IMR-90 (cell line): ENCODE measurements around the gene SLC25A11. TPM values are rescaled to one million over a fixed set of nuclear protein-coding genes. Genes with fewer than 3 reads are reported as not detected.

ENCODE experiments used
- ATAC-seq: fragments of 200-7000 bp; cut with Tn5 transposase; 2 replicates; pipeline ENCODE4 v1.9.1; 2020; ENCODE audit warnings: low read depth, mild to moderate bottlenecking, moderate library complexity
- BruUV-seq: library from RNA; stranded (reverse); fragments of 400-500 nt; replicated peaks from 2 replicates; lab custom pipeline; 2021; lab: Mats Ljungman, UMichigan
- CTCF ChIA-PET: fragments of 300-600 bp; formaldehyde crosslinking; extraction: SDS; loops from one replicate; lab custom pipeline; 2021; ENCODE audit warnings: antibody characterized with exemption; lab: Yijun Ruan, JAX
- POLR2A ChIA-PET: fragments of 300-600 bp; sonication (Branson Sonifier 250); formaldehyde crosslinking; loops from one replicate; lab custom pipeline; 2022; ENCODE audit warnings: antibody characterized with exemption; ENCODE audit not compliant: unreplicated experiment; lab: Charles Lee
- DNase-seq: peaks from one replicate; pipeline ENCODE4 v3.0.0; 2013
- H2AFZ ChIP-seq: replicated peaks from 2 replicates; pipeline ENCODE3; 2013; ENCODE audit warnings: low read length, mild to moderate bottlenecking; ENCODE audit not compliant: poor library complexity
- H2AK5ac ChIP-seq: 2 replicates; pipeline ENCODE4 v1.6.1; 2013; ENCODE audit warnings: low read depth, low read length, inconsistent platforms
- H2AK9ac ChIP-seq: replicated peaks from 2 replicates; pipeline ENCODE3; 2013; ENCODE audit warnings: mild to moderate bottlenecking, low read depth, low read length, moderate library complexity; ENCODE audit not compliant: poor library complexity
- H2BK120ac ChIP-seq: 2 replicates; pipeline ENCODE4 v1.6.1; 2013; ENCODE audit warnings: low read depth, low read length, inconsistent platforms
- H2BK15ac ChIP-seq: 3 replicates; pipeline ENCODE4 v1.6.1; 2013; ENCODE audit warnings: low read depth, low read length, inconsistent platforms
- H2BK20ac ChIP-seq: 2 replicates; pipeline ENCODE4 v1.6.1; 2013; ENCODE audit warnings: low read depth, mild to moderate bottlenecking, inconsistent platforms, low read length, moderate library complexity
- H2BK5ac ChIP-seq: 2 replicates; pipeline ENCODE4 v1.6.1; 2013; ENCODE audit warnings: mild to moderate bottlenecking, low read depth, low read length, inconsistent platforms; ENCODE audit not compliant: poor library complexity, severe bottlenecking
- H3K14ac ChIP-seq: replicated peaks from 2 replicates; pipeline ENCODE4 v1.6.1; 2013; ENCODE audit warnings: low read depth, low read length, inconsistent platforms
- H3K18ac ChIP-seq: 2 replicates; pipeline ENCODE4 v1.6.1; 2013; ENCODE audit warnings: low read depth, low read length, control low read depth
- H3K23ac ChIP-seq: 2 replicates; pipeline ENCODE4 v1.6.1; 2013; ENCODE audit warnings: low read depth, low read length, inconsistent platforms
- H3K27ac ChIP-seq: 2 replicates; pipeline ENCODE4 v1.5.1; 2013; ENCODE audit warnings: mild to moderate bottlenecking, control low read depth, low read length; ENCODE audit not compliant: insufficient read depth
- H3K27me3 ChIP-seq: 2 replicates; pipeline ENCODE4 v1.6.1; 2013; ENCODE audit warnings: low read length; ENCODE audit not compliant: control insufficient read depth, insufficient read depth
- H3K36me3 ChIP-seq: 2 replicates; pipeline ENCODE4 v1.6.1; 2013; ENCODE audit warnings: low read length, mixed read lengths; ENCODE audit not compliant: control insufficient read depth, insufficient read depth
- H3K4ac ChIP-seq: 2 replicates; pipeline ENCODE4 v1.6.1; 2013; ENCODE audit warnings: low read depth, low read length, inconsistent platforms
- H3K4me1 ChIP-seq: 2 replicates; pipeline ENCODE4 v1.6.1; 2013; ENCODE audit warnings: low read length, mixed read lengths; ENCODE audit not compliant: control insufficient read depth, insufficient read depth
- H3K4me2 ChIP-seq: 2 replicates; pipeline ENCODE4 v1.6.1; 2013; ENCODE audit warnings: low read depth, mild to moderate bottlenecking, control low read depth, low read length, moderate library complexity
- H3K4me3 ChIP-seq: 2 replicates; pipeline ENCODE4 v1.5.1; 2013; ENCODE audit warnings: low read depth, mild to moderate bottlenecking, control low read depth, low read length, moderate library complexity; ENCODE audit not compliant: insufficient read depth
- H3K56ac ChIP-seq: 2 replicates; pipeline ENCODE4 v1.6.1; 2013; ENCODE audit warnings: low read length, inconsistent platforms; ENCODE audit not compliant: insufficient read depth; ENCODE audit errors: extremely low read depth
- H3K79me1 ChIP-seq, 2 experiments: 2 replicates each; pipeline ENCODE4 v1.6.1; 2013; ENCODE audit warnings: low read length in 2 of 2, inconsistent platforms in 1 of 2, low read depth in 1 of 2
- H3K9ac ChIP-seq: 2 replicates; pipeline ENCODE4 v1.6.1; 2013; ENCODE audit warnings: low read depth, low read length, control low read depth
- H3K9me1 ChIP-seq: 2 replicates; pipeline ENCODE4 v1.6.1; 2013; ENCODE audit warnings: low read length, inconsistent platforms; ENCODE audit not compliant: insufficient read depth
- H3K9me3 ChIP-seq: 2 replicates; pipeline ENCODE4 v1.6.1; 2013; ENCODE audit warnings: low read length; ENCODE audit not compliant: control insufficient read depth, insufficient read depth
- H4K20me1 ChIP-seq: 2 replicates; pipeline ENCODE4 v1.6.1; 2013; ENCODE audit warnings: low read length, inconsistent platforms; ENCODE audit not compliant: insufficient read depth
- H4K5ac ChIP-seq: 2 replicates; pipeline ENCODE4 v1.6.1; 2013; ENCODE audit warnings: mild to moderate bottlenecking, low read depth, low read length, control low read depth
- H4K8ac ChIP-seq, 2 experiments: 2 replicates each; pipeline ENCODE4 v1.6.1; 2013; ENCODE audit warnings: low read depth in 2 of 2, low read length in 2 of 2, control low read depth in 1 of 2, inconsistent platforms in 1 of 2
- H4K91ac ChIP-seq: 2 replicates; pipeline ENCODE4 v1.6.1; 2013; ENCODE audit warnings: low read depth, low read length, inconsistent platforms; ENCODE audit not compliant: insufficient read depth
- CEBPB ChIP-seq: IDR thresholded peaks from 2 replicates; pipeline ENCODE4 v1.6.1; 2012; ENCODE audit warnings: low read depth, low read length, improper control_type of control experiment
- MAZ ChIP-seq: IDR thresholded peaks from 2 replicates; pipeline ENCODE4 v1.6.1; 2012; ENCODE audit warnings: low read depth, mild to moderate bottlenecking, low read length, improper control_type of control experiment, moderate library complexity, borderline replicate concordance
- RFX5 ChIP-seq: IDR thresholded peaks from 2 replicates; pipeline ENCODE4 v1.8.0; 2012; ENCODE audit warnings: low read depth, mild to moderate bottlenecking, low read length, moderate library complexity
- WGBS, 2 experiments: methylation state at CpG; one replicate each; pipeline versions ENCODE4 v1.1.5 to v1.1.7; 2013; ENCODE audit warnings: missing lambda C conversion rate in 2 of 2; ENCODE audit not compliant: insufficient read length in 1 of 2; ENCODE audit errors: extremely low coverage in 2 of 2; 5-methylcytosine and 5-hydroxymethylcytosine counted together
- dilution Hi-C: fragments of 300-500 bp; cut with HindIII; formaldehyde crosslinking; loops from one replicate; pipeline ENCODE4 v1.14.3; 2018; ENCODE audit warnings: low sequenced_read_pairs; ENCODE audit not compliant: unreplicated experiment
- in situ Hi-C: fragments of 300-500 bp; cut with MboI; formaldehyde crosslinking; loops from 3 replicates; pipeline ENCODE4 v1.14.3; 2019; ENCODE audit warnings: low sequenced_read_pairs, inconsistent platforms, mixed read lengths
- intact Hi-C: fragments of 100-400 bp; cut with micrococcal nuclease; formaldehyde crosslinking; loops from 2 replicates; pipeline ENCODE4 v1.10.0; 2022
- polyA plus RNA-seq, 3 experiments: library from polyadenylated mRNA; depleted of rRNA; stranded (reverse); fragments of >200 nt; gene quantifications; 2 replicates each; pipeline ENCODE4 v1.2.3, GENCODE V29; 2012; ENCODE audit warnings: low replicate concordance in 1 of 3
- total RNA-seq: library from RNA; depleted of rRNA; stranded (reverse); fragments of >200 nt; gene quantifications from 2 replicates; pipeline ENCODE4 v1.2.3, GENCODE V29; 2012

SLC25A11 gene
- total and polyA plus RNA-seq, 2 of the 4 experiments (the other 2 are of a cell fraction) = 35.0 to 62.2 TPM

- H2AK9ac ChIP-seq = no peak overlapping the region
- WGBS, 2 experiments = 86% methylated on average over 1 of the region's 13 CpGs; no CpG with 5 or more reads in 1 of the 2 experiments
- H3K27ac ChIP-seq = no peak overlapping the region
- DNase-seq (no peak), ATAC-seq (no peak)
- CTCF ChIA-PET = no interaction called here
- H3K9ac ChIP-seq = no peak overlapping the region
- dilution Hi-C loops (no loop called here), in situ Hi-C loops (no loop called here), intact Hi-C loops (no loop called here)
- H2AFZ ChIP-seq = no peak overlapping the region
- no TSS peak for BruUV-seq
- no peak overlapping the region for H3K14ac ChIP-seq
- H3K18ac ChIP-seq = no peak overlapping the region
- H3K4me1 ChIP-seq = peaks cover 19% of the 10 kb centered on the region
- no peaks in the 10 kb centered on the region for H3K9me3 ChIP-seq
- no peak overlapping the region for H2BK120ac ChIP-seq
- no peak overlapping the region for H3K56ac ChIP-seq
- H4K91ac ChIP-seq = no peak overlapping the region
- POLR2A ChIA-PET = no interaction called here
- no peak overlapping the region for H4K5ac ChIP-seq
- no peak overlapping the region for H3K23ac ChIP-seq
- H4K20me1 ChIP-seq = peaks cover 66% of the 10 kb centered on the region
- no peak overlapping the region for H2BK20ac ChIP-seq
- H2AK5ac ChIP-seq = no peak overlapping the region
- H4K8ac ChIP-seq = no peak overlapping the region
- peaks cover 15% of the 10 kb centered on the region; the same call in 1 of the 2 replicates for H3K9me1 ChIP-seq
- peaks cover 46% of the 10 kb centered on the region for H3K36me3 ChIP-seq
- H2BK15ac ChIP-seq = no peak overlapping the region
- H3K79me1 ChIP-seq = peaks cover 22 to 61% of the 10 kb centered on the region in 2 experiments; a peak in 3 of 4 replicates
- no peaks in the 10 kb centered on the region for H3K27me3 ChIP-seq
- no peak overlapping the region for H3K4me3 ChIP-seq
- no peak overlapping the region for H3K4me2 ChIP-seq
- no peak overlapping the region for H3K4ac ChIP-seq
- no peak overlapping the region for H2BK5ac ChIP-seq
- TF ChIP-seq CEBPB = no peak
- TF ChIP-seq MAZ = no peak
- no peak for TF ChIP-seq RFX5
Measured at GRCh38 chr17:4942760-4943508, 3.1 kb upstream of the SLC25A11 start.
